ENCODE results near the gene TWIST1.

DNA sequence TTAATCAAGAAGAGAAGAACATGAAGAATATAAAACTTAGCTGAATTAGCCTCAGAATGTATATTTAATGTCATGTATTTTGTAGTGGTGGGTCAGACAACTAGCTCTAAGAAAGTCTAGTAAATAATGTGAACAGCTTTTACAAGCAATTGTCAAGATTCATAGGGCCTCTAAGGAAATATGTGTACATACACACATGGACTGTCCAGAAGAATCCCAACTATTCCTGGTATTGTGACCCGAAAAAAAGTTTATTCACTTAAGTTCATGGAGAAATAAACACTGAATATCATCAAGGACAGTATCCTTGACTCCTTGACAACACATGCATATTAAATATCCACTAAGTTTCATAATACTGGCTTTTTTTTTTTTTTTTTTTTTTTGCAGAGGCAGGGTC, 11.4 kb upstream of the TWIST1 start:
- TF ChIP-seq, protein P1, sequence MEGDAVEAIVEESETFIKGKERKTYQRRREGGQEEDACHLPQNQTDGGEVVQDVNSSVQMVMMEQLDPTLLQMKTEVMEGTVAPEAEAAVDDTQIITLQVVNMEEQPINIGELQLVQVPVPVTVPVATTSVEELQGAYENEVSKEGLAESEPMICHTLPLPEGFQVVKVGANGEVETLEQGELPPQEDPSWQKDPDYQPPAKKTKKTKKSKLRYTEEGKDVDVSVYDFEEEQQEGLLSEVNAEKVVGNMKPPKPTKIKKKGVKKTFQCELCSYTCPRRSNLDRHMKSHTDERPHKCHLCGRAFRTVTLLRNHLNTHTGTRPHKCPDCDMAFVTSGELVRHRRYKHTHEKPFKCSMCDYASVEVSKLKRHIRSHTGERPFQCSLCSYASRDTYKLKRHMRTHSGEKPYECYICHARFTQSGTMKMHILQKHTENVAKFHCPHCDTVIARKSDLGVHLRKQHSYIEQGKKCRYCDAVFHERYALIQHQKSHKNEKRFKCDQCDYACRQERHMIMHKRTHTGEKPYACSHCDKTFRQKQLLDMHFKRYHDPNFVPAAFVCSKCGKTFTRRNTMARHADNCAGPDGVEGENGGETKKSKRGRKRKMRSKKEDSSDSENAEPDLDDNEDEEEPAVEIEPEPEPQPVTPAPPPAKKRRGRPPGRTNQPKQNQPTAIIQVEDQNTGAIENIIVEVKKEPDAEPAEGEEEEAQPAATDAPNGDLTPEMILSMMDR (conservative IDR thresholded peaks at IDR 0.05; ENCODE audit: low read length), result no peak
- no peak for TF ChIP-seq EZH2phosphoT487 (IDR thresholded peaks at IDR 0.05; ENCODE audit: borderline replicate concordance)
